HFF-Myc (cell line): ENCODE measurements around the gene SNRPA.
A peak's percentile ranks its signal among the peaks of the same experiment; 100 is the strongest.

ENCODE experiments used
- DNase-seq: peaks from one replicate; pipeline ENCODE4 v3.0.0-alpha.2; 2011; ENCODE audit warnings: low read depth; ENCODE audit errors: extremely low read depth
- H3K4me3 ChIP-seq: replicated peaks from 2 replicates; pipeline ENCODE4 v1.5.1; 2011; ENCODE audit warnings: low read depth, mild to moderate bottlenecking, control low read depth, low read length
- CTCF ChIP-seq: IDR thresholded peaks from 2 replicates; pipeline ENCODE4 v1.5.1; 2012; ENCODE audit warnings: mild to moderate bottlenecking, low read depth, low read length, control low read depth; ENCODE audit errors: missing control alignments

SNRPA gene

GRCh38 chr19:40705950-40706619 lies 44.9 kb upstream of the SNRPA start:
- no peak for TF ChIP-seq CTCF
- no peak overlapping the region for H3K4me3 ChIP-seq
- DNase-seq: no peak

- DNase-seq: no peak
- H3K4me3 ChIP-seq: no peak overlapping the region
- TF ChIP-seq CTCF: no peak
These were observed 43.4 kb upstream of the SNRPA start for GRCh38 chr19:40707615-40708014.

GRCh38 chr19:40709817-40710216 lies 41.2 kb upstream of the SNRPA start:
- no peak for DNase-seq
- no peak overlapping the region for H3K4me3 ChIP-seq
- TF ChIP-seq CTCF: no peak

- TF ChIP-seq CTCF: no peak
- H3K4me3 ChIP-seq: peak overlapping the region; percentile 52
- no peak for DNase-seq
These were observed 37.1 kb upstream of the SNRPA start for GRCh38 chr19:40713939-40714338.

GRCh38 chr19:40714441-40715299 lies 36.3 kb upstream of the SNRPA start:
- peak overlapping the region; percentile 52 for H3K4me3 ChIP-seq
- TF ChIP-seq CTCF: no peak
- DNase-seq: peak; percentile 77

- peak overlapping the region; percentile 69 for H3K4me3 ChIP-seq
- TF ChIP-seq CTCF: no peak
- DNase-seq: peak; percentile 93
These were observed 34.9 kb upstream of the SNRPA start for GRCh38 chr19:40716031-40716481.
